Heart right ventricle (tissue), 16 donors: ENCODE data around the gene OR1D2. TPM values are rescaled to one million over a fixed set of nuclear protein-coding genes. Genes with fewer than 3 reads are reported as not detected.
"Not testable (repeated sequence)": the region's sequence is repeated elsewhere in the genome, so short reads cannot be mapped to it uniquely, and the experiment has no call there.

Experiments
- ATAC-seq, 8 donors: fragments of 200-7000 bp; cut with Tn5 transposase; one replicate each; pipeline ENCODE4 v1.9.1; 2020; ENCODE audit warnings: mild to moderate bottlenecking in 8 of 8, moderate library complexity in 8 of 8, moderate number of reproducible peaks in 1 of 8
- DNase-seq, 2 donors: peaks; one replicate each; pipeline ENCODE4 v3.0.0-alpha.2; 2020
- H3K27ac ChIP-seq, 10 donors: fragments of 200-600 bp; sonication (generic) in 2 of 10; one replicate each; pipeline versions ENCODE4 v1.5.0 to v1.8.0; 2020 to 2022; ENCODE audit warnings: mild to moderate bottlenecking in 3 of 10
- H3K27me3 ChIP-seq, 7 donors: fragments of 200-600 bp; one replicate each; pipeline ENCODE4 v1.8.0; 2021 to 2022; ENCODE audit warnings: mild to moderate bottlenecking in 2 of 7
- H3K36me3 ChIP-seq, 9 donors: fragments of 200-600 bp; sonication (generic) in 1 of 9; one replicate each; pipeline versions ENCODE4 v1.5.0 to v1.8.0; 2020 to 2022; ENCODE audit warnings: mild to moderate bottlenecking in 2 of 9
- H3K4me1 ChIP-seq, 9 donors: fragments of 200-600 bp; sonication (generic) in 1 of 9; one replicate each; pipeline versions ENCODE4 v1.5.0 to v1.8.0; 2020 to 2022; ENCODE audit warnings: mild to moderate bottlenecking in 4 of 9
- H3K4me3 ChIP-seq, 10 donors: fragments of 200-600 bp; sonication (generic) in 2 of 10; one replicate each; pipeline versions ENCODE4 v1.5.0 to v1.8.0; 2020 to 2022; ENCODE audit warnings: mild to moderate bottlenecking in 7 of 10, moderate library complexity in 2 of 10
- H3K9me3 ChIP-seq, 11 donors: fragments of 200-600 bp in 10 of 11; sonication (generic) in 2 of 11; one replicate each; pipeline versions ENCODE4 v1.5.0 to v1.8.0; 2013 to 2022; ENCODE audit warnings: mild to moderate bottlenecking in 2 of 11, control low read depth in 1 of 11, moderate library complexity in 1 of 11
- CTCF ChIP-seq, 9 donors: fragments of 200-600 bp; sonication (generic) in 2 of 9; IDR thresholded peaks; one replicate each; pipeline versions ENCODE4 v1.5.0 to v1.8.0; 2021 to 2022; ENCODE audit warnings: antibody characterized with exemption in 9 of 9, mild to moderate bottlenecking in 5 of 9, moderate library complexity in 1 of 9
- WGBS, 2 donors: extraction: QIAGEN DNeasy Blood & Tissue Kit; methylation state at CpG; one replicate each; pipeline ENCODE4 v1.1.7; 2013; ENCODE audit warnings: inconsistent platforms in 1 of 2; 5-methylcytosine and 5-hydroxymethylcytosine counted together
- intact Hi-C, 10 donors: fragments of 100-400 bp; cut with DNase I; formaldehyde crosslinking; loops; one replicate each; pipeline versions ENCODE4 v1.11.1 to v1.14.2; 2022
- long read RNA-seq, 3 donors: library from polyadenylated mRNA; unstranded; transcript quantifications; one replicate each; pipeline ENCODE4 v2.0.0, GENCODE V29; 2020 to 2021
- polyA plus RNA-seq, 2 donors: library from polyadenylated mRNA; stranded (reverse); fragments of 200-250 nt; gene quantifications; one replicate each; pipeline ENCODE4 v1.2.3, GENCODE V29; 2013
- total RNA-seq, 10 donors: library from RNA; stranded (reverse); fragmentation: NEBNext Ultra II Directional in 3 of 10; extraction: Animal tissue kit (Norgen Biotek cat#: 25700) in 3 of 10; gene quantifications; one replicate each; pipeline versions ENCODE4 v1.2.1 to v1.2.4, GENCODE V29; 2021 to 2023
- donor health status: Arrhythmogenic right ventricular cardiomyopathy.
- donor health status: ischemic (EF 13 %, LVEDD 7.1; RV severe dilation, severe dysfunction).
- donor health status: healthy with polysubstance abuse.
- donor health status: DM: no; HTN: yes; CAD: no.
- donor health status: DM: no; HTN: no; CAD: no.
- donor health status: ischemic (EF 25% LVEDD 6.9; RV normal size, moderate dysfunction).
- donor health status: ischemic (EF 25% LVEDD 5.7; RV mildly dilated, moderate dysfunction).
- donor health status: healthy.
- donor health status: DM: yes; HTN: yes; CAD: no.
- donor health status: Ischemic cardiomyopathy.
- donor health status: ischemic (EF 35%, LVEDD 5.7; RV mildly dilated, moderate dysfunction).
- donor health status: nonischemic (EF 11% LVEDD 7.7; RV severe dilation, severe dysfunction).
- donor health status: DM: yes; HTN: yes; CAD: no.
- donor health status: PGD.
- donor health status: ischemic (EF 29% LVEDD 5.4; RV normal size, mild dysfunction).
- donor health status: nonischemic (EF 23%, LVEDD 6.1; RV moderate dilation, normal function).

The OR1D2 gene
- not detected for total RNA-seq
- polyA plus RNA-seq, result not detected
- long read RNA-seq, donor 1, result 0 reads
- long read RNA-seq, donor 2, result 0 reads
- long read RNA-seq, donor 3, result 0 reads

- no peak for TF ChIP-seq CTCF (IDR thresholded peaks at IDR 0.05)
- Histone ChIP-seq H3K36me3 (no peaks in the 10 kb centered on the region), H3K9me3 (peaks cover 0 to 47% (median 14%) of the 10 kb centered on the region in 11 donors), H3K4me1 (no peaks in the 10 kb centered on the region), H3K4me3 (no peak within 1 kb of the TSS), H3K27ac (no peak within 1 kb of the TSS), H3K27me3 (peaks cover 0 to 8% (median 0%) of the 10 kb centered on the region in 7 donors)
- ATAC-seq (no peak), DNase-seq (no peak)
- WGBS, 2 donors, result 60 to 68% methylated on average over 3 of the region's 3 CpGs
- intact Hi-C loops, result no loop called here
These were observed at the start of gene OR1D2 for GRCh38 chr17:3104322-3104721. TSS of gene OR1D2 (minus strand) at chr17:3104422. CDS start at chr17:3092996, 11,426 bp downstream.

GRCh38 chr17:3137494-3137893 is 33.3 kb upstream of the OR1D2 start:
- DNase-seq, ATAC-seq, H3K36me3 ChIP-seq, intact Hi-C loops, H3K4me3 ChIP-seq, H3K27ac ChIP-seq, H3K4me1 ChIP-seq, H3K27me3 ChIP-seq: not testable (repeated sequence)
- 81 to 86% methylated on average over 2 of the region's 3 CpGs for WGBS, 2 donors
- H3K9me3 ChIP-seq, result peaks cover 0 to 33% (median 7%) of the 10 kb centered on the region in 11 donors

GRCh38 chr17:3127451-3127850 is 23.2 kb upstream of the OR1D2 start, which contains the start of gene OR1G1:
TSS of gene OR1G1 (minus strand) at chr17:3127551. CDS start at chr17:3127551, 0 bp downstream.
- ATAC-seq (no peak), DNase-seq (no peak)
- Histone ChIP-seq H3K36me3 (no peaks in the 10 kb centered on the region), H3K9me3 (no peaks in the 10 kb centered on the region), H3K4me1 (no peaks in the 10 kb centered on the region), H3K27ac (no peak within 1 kb of the TSS), H3K4me3 (no peak within 1 kb of the TSS), H3K27me3 (peaks cover 0 to 26% (median 12%) of the 10 kb centered on the region in 7 donors)
- intact Hi-C loops, result no loop called here
- no peak for TF ChIP-seq CTCF (IDR thresholded peaks at IDR 0.05)
- 72 to 73% methylated on average over 2 of the region's 2 CpGs for WGBS, 2 donors

- peaks cover 0 to 16% (median 0%) of the 10 kb centered on the region in 11 donors for H3K9me3 ChIP-seq
- WGBS, 2 donors, result 45 to 70% methylated on average over 4 of the region's 4 CpGs
- H3K4me3 ChIP-seq, H3K27ac ChIP-seq, ATAC-seq, H3K4me1 ChIP-seq, intact Hi-C loops, H3K27me3 ChIP-seq, DNase-seq, H3K36me3 ChIP-seq: not testable (repeated sequence)
These were observed 30.4 kb downstream of the OR1D2 start for GRCh38 chr17:3073850-3074249.

- peak in 7 of 8 donors; percentile 45 to 93 (median 77) for ATAC-seq
- DNase-seq, H3K9me3 ChIP-seq, H3K27me3 ChIP-seq, H3K27ac ChIP-seq, intact Hi-C loops, H3K4me1 ChIP-seq, H3K4me3 ChIP-seq, H3K36me3 ChIP-seq: not testable (repeated sequence)
- no CpG with 5 or more reads among the region's 1 CpG for WGBS, 2 donors
These were observed 39.0 kb downstream of the OR1D2 start for GRCh38 chr17:3065192-3065591.

- 57 to 60% methylated on average over 1 of the region's 2 CpGs for WGBS, 2 donors
- H3K27me3 ChIP-seq, ATAC-seq, H3K9me3 ChIP-seq, H3K4me3 ChIP-seq, H3K36me3 ChIP-seq, intact Hi-C loops, H3K27ac ChIP-seq, DNase-seq, H3K4me1 ChIP-seq: not testable (repeated sequence)
These were observed 40.7 kb downstream of the OR1D2 start, which contains the start of gene OR1D5 for GRCh38 chr17:3063507-3063906. TSS of gene OR1D5 (minus strand) at chr17:3063607. CDS start at chr17:3063607, 0 bp downstream.

GRCh38 chr17:3062824-3063377 is 41.3 kb downstream of the OR1D2 start:
- DNase-seq, H3K4me3 ChIP-seq, H3K9me3 ChIP-seq, H3K27ac ChIP-seq, H3K27me3 ChIP-seq, ATAC-seq, H3K4me1 ChIP-seq, intact Hi-C loops, H3K36me3 ChIP-seq: not testable (repeated sequence)
- 86 to 87% methylated on average over 8 of the region's 8 CpGs for WGBS, 2 donors

- H3K4me3 ChIP-seq, ATAC-seq, H3K4me1 ChIP-seq, H3K9me3 ChIP-seq, H3K36me3 ChIP-seq, H3K27ac ChIP-seq, H3K27me3 ChIP-seq, DNase-seq, intact Hi-C loops: not testable (repeated sequence)
- WGBS, 2 donors, result 96 to 100% methylated on average over 1 of the region's 2 CpGs
These were observed 49.4 kb downstream of the OR1D2 start for GRCh38 chr17:3054868-3055267.
